Measurements from ENCODE around the gene GLP1R.
"Not testable (repeated sequence)": the region's sequence is repeated elsewhere in the genome, so short reads cannot be mapped to it uniquely, and the experiment has no call there.

The GLP1R gene

GRCh38 chr6:39088331-39088730 is 39.8 kb downstream of the GLP1R start:
- DNase-seq = peak; percentile 53

GRCh38 chr6:39090036-39090435 is 41.5 kb downstream of the GLP1R start:
- no peak for DNase-seq

GRCh38 chr6:39091220-39091619 is 42.6 kb downstream of the GLP1R start:
- no peak for DNase-seq

GRCh38 chr6:39092124-39092523 is 43.5 kb downstream of the GLP1R start:
- no peak for DNase-seq

- no peak for DNase-seq
These were observed 44.6 kb downstream of the GLP1R start for GRCh38 chr6:39093149-39093708.

GRCh38 chr6:39095578-39095977 is 47.0 kb downstream of the GLP1R start:
- DNase-seq = no peak

GRCh38 chr6:39100358-39100757 is 51.8 kb downstream of the GLP1R start:
- peak; percentile 2 for DNase-seq

- DNase-seq = peak; percentile 82
These were observed 53.7 kb downstream of the GLP1R start for GRCh38 chr6:39102071-39102820.

GRCh38 chr6:39102821-39103136 is 54.2 kb downstream of the GLP1R start:
- peak; percentile 12 for DNase-seq

GRCh38 chr6:39104528-39104927 is 55.9 kb downstream of the GLP1R start:
- DNase-seq = no peak

- DNase-seq = no peak
These were observed 58.5 kb downstream of the GLP1R start for GRCh38 chr6:39107034-39107433.

- DNase-seq = no peak
These were observed 59.1 kb downstream of the GLP1R start for GRCh38 chr6:39107641-39108040.

- DNase-seq = no peak
These were observed 59.7 kb downstream of the GLP1R start for GRCh38 chr6:39108041-39108839.

- no peak for DNase-seq
These were observed 62.7 kb downstream of the GLP1R start for GRCh38 chr6:39111280-39111679.

GRCh38 chr6:39113788-39114187 is 65.2 kb downstream of the GLP1R start:
- DNase-seq = no peak

- no peak for DNase-seq
These were observed 65.8 kb downstream of the GLP1R start for GRCh38 chr6:39114388-39114703.

GRCh38 chr6:39114704-39115599 is 66.4 kb downstream of the GLP1R start, which contains the start of gene SAYSD1:
SAYSD1 (minus strand) TSS chr6:39115186; CDS start chr6:39115089, 97 bp downstream.
- peak; percentile 91 for DNase-seq

- no peak for DNase-seq
These were observed 70.3 kb downstream of the GLP1R start for GRCh38 chr6:39118921-39119320.

- DNase-seq = no peak
These were observed 75.5 kb downstream of the GLP1R start for GRCh38 chr6:39124114-39124513.

- peak; percentile 19 for DNase-seq
These were observed 79.5 kb downstream of the GLP1R start for GRCh38 chr6:39128106-39128505.

- DNase-seq = no peak
These were observed 80.3 kb downstream of the GLP1R start for GRCh38 chr6:39128832-39129231.

GRCh38 chr6:39130691-39131090 is 82.1 kb downstream of the GLP1R start:
- DNase-seq = no peak

GRCh38 chr6:39134761-39135160 is 86.2 kb downstream of the GLP1R start:
- DNase-seq = not testable (repeated sequence)
